ENCODE results near the gene YWHAG.
"Not testable (repeated sequence)": the region's sequence is repeated elsewhere in the genome, so short reads cannot be mapped to it uniquely, and the experiment has no call there.

YWHAG gene

GRCh38 chr7:76358481-76359110, at the start of gene YWHAG:
YWHAG (minus strand) TSS chr7:76358991; CDS start chr7:76358808, 183 bp downstream.
- peak; percentile 92 to 95 (median 94) for DNase-seq

- no peak for DNase-seq
Measured at GRCh38 chr7:76408121-76408560, 49.4 kb upstream of the YWHAG start.

DNA sequence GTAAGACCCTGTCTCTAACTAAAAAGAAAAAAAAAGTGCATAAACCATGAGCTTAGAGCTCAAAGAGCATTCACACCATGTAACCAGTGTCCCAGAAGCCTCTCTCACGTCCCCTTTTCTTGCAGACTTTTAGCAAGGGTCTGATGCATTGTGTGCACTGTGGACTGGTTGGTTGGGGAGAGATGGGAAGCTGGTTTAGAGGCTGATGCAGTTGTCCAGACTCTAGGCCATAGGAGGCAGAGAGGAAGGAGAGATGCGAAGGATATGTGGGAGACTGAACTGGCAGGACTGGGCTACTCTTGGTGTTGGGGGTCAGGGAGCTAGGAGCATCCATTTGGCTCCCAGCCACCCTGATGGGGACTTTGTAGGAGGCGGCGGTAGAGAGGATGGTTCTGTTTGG, 48.9 kb upstream of the YWHAG start:
- DNase-seq: no peak

DNA sequence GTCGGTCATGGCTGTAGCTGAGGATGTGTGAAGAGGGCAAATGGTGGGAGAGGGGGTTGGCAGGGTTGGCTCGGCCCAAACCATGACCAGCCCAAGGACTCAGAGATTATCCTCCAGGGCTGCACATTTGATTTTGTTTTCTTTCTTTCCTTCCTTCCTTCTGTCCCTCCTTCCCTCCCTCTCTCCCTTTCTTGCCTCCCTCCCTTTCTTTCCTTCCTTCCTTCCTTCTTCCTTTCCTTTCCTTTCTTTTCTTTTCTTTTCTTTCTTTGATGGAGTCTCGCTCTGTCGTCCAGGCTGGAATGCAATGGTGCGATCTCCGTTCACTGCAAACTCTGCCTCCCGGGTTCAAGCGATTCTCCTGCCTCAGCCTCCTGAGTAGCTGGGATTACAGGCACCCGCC, 46.9 kb upstream of the YWHAG start:
- no peak for DNase-seq

- DNase-seq: no peak
Measured at GRCh38 chr7:76403780-76404494, 45.1 kb upstream of the YWHAG start.

DNA sequence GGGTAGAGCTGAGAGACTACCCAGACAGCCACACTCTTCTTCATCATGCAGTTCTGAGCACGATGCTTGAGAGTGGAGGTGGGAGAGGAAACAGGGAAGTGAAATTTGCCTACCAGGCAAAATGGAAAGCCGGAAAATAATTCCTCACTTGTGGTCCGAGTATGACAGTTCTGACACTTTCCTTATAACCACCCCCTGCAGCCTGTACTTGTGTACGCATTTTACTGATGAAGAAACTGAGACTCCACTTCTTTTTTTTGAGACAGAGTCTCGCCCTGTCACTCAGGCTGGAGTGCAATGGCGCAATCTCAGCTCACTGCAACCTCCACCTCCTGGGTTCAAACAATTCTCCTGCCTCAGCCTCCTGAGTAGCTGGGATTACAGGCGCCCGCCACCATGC, 44.3 kb upstream of the YWHAG start:
- DNase-seq: not testable (repeated sequence)

DNA sequence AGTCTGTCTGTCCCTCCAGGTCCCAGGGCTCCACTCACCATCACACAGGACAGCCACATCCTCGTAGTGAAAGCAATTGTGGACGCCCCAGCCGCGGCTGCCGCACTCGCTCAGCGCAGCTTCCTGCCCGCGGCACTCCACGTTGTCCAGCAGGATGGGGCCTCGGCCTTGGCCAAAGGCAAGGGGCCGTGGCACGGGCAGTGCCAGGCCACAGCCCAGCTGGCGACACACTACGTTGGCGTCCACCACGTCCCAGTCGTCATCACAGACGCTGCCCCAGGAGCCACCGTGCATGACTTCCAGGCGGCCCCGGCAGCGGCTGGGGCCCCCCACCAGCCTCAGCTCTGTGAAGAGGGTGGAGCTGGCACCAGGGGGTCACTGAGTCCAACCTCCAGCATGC, 41.5 kb upstream of the YWHAG start:
- no peak for DNase-seq

- DNase-seq: peak; percentile 41 to 79 (median 67)
Measured at GRCh38 chr7:76397409-76398183, 38.8 kb upstream of the YWHAG start.

DNA sequence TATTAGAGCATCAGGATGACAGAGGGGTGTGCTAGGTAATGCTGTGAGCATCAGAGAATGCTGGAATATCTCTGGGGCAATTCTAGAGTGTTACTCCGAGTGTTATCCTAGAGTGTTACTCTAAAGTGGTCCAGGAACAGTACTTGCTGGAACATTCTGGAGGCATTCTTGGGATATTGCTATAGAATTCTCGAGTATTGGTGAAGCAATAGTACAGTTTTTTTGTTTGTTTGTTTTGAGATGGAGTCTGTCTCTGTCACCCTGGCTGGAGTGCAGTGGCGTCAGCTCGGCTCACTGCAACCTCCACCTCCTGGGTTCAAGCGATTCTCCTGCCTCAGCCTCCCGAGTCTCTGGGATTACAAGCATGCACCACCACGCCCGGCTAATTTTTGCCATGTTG, 38.1 kb upstream of the YWHAG start:
- DNase-seq: no peak

- DNase-seq: no peak
Measured at GRCh38 chr7:76395965-76396726, 37.4 kb upstream of the YWHAG start.

- not testable (repeated sequence) for DNase-seq
Measured at GRCh38 chr7:76395605-76395964, 36.8 kb upstream of the YWHAG start.

DNA sequence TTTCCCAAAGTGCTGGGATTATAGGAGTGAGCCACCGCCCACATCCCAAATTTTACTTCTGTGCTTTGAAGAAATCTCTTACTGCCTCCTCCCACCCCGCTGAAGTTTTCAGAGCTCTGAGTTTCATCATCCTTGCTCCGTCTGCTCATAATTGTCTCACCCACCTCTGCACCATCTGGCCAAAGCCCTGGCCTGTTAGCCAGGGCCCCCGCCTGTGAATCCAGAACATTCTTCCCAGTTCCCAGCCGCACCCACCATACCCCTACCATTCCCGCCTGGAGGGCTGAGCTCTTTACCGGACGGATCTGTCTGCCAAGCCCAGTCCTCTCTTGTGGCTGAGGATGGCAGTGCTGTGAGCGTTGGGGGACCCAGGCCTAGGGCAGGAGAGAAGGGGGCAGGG, 36.2 kb upstream of the YWHAG start:
- DNase-seq: no peak

DNA sequence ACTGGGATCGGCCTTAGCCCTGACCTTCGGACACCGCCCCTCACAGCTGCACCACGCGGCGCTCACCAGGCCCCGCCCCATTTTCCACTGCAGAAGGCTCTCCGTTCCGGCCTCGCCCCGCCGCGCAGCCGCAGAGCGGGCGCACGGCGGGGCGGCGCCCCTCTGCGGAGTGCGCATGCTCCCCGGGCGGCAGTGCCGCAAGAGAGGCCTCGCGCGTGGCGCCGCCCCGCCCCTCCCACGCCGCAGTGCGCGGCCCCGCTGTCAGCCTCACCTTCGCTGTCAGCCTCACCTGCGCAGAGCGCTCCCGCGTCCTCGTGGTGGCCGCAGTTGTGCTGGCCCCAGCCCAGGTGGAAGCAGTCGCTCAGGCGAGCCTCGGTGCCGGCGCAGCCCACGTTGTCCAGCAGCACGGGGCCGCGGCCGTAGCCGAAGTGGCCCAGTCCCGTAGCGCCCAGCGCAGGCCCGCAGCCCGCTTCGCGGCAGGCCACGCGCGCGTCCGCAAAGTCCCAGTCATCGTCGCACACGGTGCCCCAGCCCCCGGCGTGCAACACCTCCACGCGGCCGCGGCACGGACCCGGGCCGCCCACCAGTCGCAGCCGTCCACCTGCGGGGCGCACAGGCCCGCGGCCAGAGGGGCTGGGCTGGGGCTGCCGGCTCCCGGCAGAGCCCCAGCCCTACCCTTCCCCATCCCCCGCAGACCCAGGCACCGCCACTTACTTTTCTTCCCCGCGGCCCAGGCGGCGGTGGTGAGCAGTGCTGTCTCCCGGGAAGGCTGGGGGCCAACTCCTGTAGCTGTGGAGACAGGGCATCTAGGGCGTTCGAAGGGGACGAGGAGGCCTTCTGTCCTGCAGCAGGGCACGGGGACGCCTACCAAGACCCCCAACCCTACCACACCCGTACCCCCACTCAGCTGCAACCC, 34.6 kb upstream of the YWHAG start:
- peak; percentile 61 to 92 (median 77) for DNase-seq

DNA sequence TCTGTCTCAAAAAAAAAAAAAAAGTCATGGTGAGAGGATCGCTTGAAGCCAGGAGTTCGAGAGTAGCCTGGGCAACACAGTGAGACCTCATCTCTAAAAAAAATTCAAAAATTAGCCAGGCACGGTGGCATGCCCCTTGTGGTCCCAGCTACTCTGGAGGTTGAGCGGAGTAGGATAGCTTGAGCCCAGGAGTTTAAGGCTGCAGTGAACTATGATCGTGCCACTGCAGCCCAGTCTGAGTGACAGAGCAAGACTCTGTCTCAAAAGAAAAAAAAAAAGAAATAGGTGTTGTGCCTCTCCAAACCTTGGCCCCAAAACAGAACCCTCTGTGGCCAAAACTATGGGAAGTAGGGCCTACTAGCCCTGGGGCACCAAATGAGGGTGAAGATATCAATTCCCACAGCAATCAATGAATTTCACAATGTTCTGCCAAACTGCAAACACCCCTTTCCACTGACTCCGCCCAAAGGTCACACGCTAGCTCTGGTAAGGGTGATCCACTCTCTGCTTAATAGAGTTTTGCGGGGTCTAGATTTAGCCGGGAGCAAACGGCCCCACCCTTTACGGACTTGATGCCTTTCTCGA, 33.8 kb upstream of the YWHAG start:
- DNase-seq: no peak

DNA sequence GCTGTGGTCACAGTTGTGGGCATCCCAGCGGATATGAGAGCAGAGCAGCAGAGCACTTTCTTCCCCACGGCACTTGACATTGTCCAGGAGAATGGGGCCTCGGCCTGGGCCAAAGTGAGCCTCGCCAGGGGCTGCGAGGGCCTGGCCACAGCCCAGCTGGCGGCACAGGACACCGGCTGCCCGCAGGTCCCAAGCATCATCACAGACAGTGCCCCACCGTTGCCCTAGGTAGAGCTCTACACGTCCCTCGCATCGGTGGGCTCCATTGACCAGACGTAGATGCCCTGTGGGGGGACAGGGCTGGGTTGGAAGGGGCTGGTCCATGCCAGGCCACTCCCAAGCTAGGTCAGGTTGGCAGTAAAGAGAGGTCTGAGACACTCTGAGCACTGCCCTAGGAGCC, 31.3 kb upstream of the YWHAG start:
- no peak for DNase-seq

DNA sequence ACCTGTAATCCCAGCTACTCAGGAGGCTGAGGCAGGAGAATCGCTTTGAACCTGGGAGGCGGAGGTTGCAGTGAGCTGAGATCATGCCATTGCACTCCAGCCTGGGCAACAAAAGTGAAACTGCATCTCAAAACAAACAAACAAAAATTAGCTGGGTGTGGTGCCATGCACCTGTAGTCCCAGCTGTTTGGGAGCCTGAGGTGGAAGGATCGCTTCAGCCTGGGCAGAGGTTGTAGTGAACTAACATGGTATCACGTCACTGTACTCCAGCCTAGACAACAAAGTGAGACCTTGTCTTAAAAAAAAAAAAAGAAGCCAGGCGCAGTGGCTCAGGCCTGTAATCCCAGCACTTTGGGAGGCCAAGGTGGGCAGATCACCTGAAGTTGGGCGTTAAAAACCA, 29.0 kb upstream of the YWHAG start:
- not testable (repeated sequence) for DNase-seq

- no peak for DNase-seq
Measured at GRCh38 chr7:76386691-76387260, 28.0 kb upstream of the YWHAG start.

DNA sequence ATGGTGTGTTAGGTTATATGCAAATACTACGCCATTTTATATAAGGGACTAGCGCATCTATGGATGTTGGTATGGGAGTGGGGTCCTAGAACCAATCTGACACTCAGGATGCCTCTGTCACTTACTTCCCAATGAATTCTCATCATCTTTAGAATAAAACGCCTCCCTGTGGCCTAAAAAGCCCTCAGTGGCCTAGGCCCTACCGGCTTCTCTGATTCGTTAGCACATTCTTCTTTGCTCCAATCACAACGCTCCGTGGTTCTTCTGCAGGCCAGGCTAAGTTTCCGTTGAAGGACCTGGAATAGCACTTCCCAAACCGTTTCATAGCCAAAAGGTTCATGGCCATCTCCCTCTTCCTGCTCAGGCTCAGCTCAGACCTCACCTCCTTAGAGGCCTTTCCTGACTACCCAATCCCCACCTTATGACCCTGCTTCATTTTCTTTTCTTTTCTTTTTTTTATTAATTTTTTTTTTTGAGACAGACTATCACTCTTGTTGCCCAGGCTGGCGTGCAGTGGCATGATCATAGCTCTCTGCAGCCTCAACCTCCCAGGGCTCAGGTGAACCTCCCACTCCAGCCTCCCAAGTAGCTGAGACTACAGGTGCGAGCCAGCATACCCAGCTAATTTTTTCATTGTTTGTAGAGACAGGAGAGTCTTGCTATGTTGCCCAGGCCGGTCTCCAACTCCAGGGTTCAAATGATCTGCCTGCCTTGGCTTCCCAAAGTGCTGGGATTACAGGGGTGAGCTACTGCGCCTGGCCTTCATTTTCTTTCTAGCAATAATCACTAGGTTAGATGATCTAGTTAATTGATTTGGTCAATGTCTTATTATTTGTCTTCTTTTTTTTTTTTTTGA, 24.5 kb upstream of the YWHAG start:
- DNase-seq: no peak

DNA sequence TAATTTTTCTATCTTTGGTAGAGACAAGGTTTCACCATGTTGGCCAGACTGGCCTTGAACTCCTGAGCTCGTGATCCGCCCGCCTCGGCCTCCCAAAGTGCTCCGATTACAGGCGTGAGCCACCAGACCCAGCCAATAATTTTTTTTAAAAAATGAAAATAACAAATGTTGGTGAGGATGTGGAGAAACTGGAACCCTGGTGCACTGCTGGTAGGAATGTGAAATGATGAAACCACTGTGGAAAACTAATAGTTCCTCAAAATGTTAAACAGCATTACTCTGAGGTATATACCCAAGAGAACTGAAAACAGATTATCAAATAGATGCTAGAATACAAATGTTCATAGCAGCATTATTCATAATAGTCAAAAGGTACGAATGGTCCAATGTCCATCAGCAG, 23.0 kb upstream of the YWHAG start:
- no peak for DNase-seq

GRCh38 chr7:76380623-76380966, 21.8 kb upstream of the YWHAG start:
- DNase-seq: no peak
